K562 (cell line): Measurements from ENCODE around the gene MTG1. TPM values are rescaled to one million over a fixed set of nuclear protein-coding genes. Genes with fewer than 3 reads are reported as not detected.

Source experiments
- ATAC-seq: fragments of 200-7000 bp; cut with Tn5 transposase; 3 replicates; pipeline ENCODE4 v1.9.1; 2020; ENCODE audit warnings: moderate library complexity
- BruUV-seq: library from RNA; stranded (reverse); fragments of 400-500 nt; replicated peaks from 2 replicates; lab custom pipeline; 2021; lab: Mats Ljungman, UMichigan
- CTCF ChIA-PET: fragments of 300-600 bp; formaldehyde crosslinking; extraction: SDS; loops from one replicate; lab custom pipeline; 2021; ENCODE audit warnings: low intra/inter-chr PET ratio; lab: Yijun Ruan, JAX
- POLR2A ChIA-PET: fragments of 300-600, 350-650 bp; sonication (Branson Sonifier 250); formaldehyde crosslinking; extraction: SDS; loops from one replicate; lab custom pipeline; 2021; ENCODE audit warnings: antibody characterized with exemption, inconsistent platforms; lab: Yijun Ruan, JAX
- DNase-seq, 4 experiments: peaks; one replicate each; pipeline versions ENCODE4 v3.0.0 to v3.0.0-alpha.2; 2011 to 2018; ENCODE audit warnings: low spot score in 3 of 4, mixed read lengths in 3 of 4; ENCODE audit errors: extremely low read depth in 1 of 4
- FAIRE-seq: peaks from 2 replicates; lab custom pipeline; 2011; peaks lifted over from hg19 to GRCh38; lab: Jason Lieb, UNC
- H2AFZ ChIP-seq: 2 replicates; pipeline ENCODE4 v1.6.0; 2011; ENCODE audit warnings: low read depth, low read length, control low read depth, inconsistent platforms
- H3K27ac ChIP-seq: fragments of 200-600 bp; 3 replicates; pipeline ENCODE4 v1.8.0; 2011; ENCODE audit warnings: low read depth, mild to moderate bottlenecking, control low read depth, inconsistent platforms, low read length, moderate library complexity, mixed read lengths; ENCODE audit errors: extremely low read depth
- H3K27me3 ChIP-seq, 2 experiments: fragments of 300-600 bp in 1 of 2; 2 replicates in 1 of 2; 3 replicates in 1 of 2; pipeline versions ENCODE4 v1.6.0 to v1.8.0; 2011; ENCODE audit warnings: inconsistent platforms in 2 of 2, low read length in 2 of 2, mild to moderate bottlenecking in 1 of 2, mixed read lengths in 1 of 2, moderate library complexity in 1 of 2; ENCODE audit not compliant: control insufficient read depth in 2 of 2, insufficient read depth in 2 of 2
- H3K36me3 ChIP-seq: fragments of 300-600 bp; 3 replicates; pipeline ENCODE4 v1.8.0; 2011; ENCODE audit warnings: mild to moderate bottlenecking, low read length, inconsistent platforms; ENCODE audit not compliant: control insufficient read depth, insufficient read depth
- H3K4me1 ChIP-seq, 2 experiments: fragments of 200-600 bp in 1 of 2; replicated peaks in 1 of 2; 2 replicates in 1 of 2; 3 replicates in 1 of 2; pipeline versions ENCODE4 v1.5.1 to v1.8.0; 2011; ENCODE audit warnings: inconsistent platforms in 2 of 2, low read length in 2 of 2, mild to moderate bottlenecking in 1 of 2, mixed read lengths in 1 of 2, moderate library complexity in 1 of 2; ENCODE audit not compliant: control insufficient read depth in 2 of 2, insufficient read depth in 2 of 2
- H3K4me2 ChIP-seq: 2 replicates; pipeline ENCODE4 v1.6.1; 2011; ENCODE audit warnings: low read length, control low read depth, inconsistent platforms, mixed read lengths; ENCODE audit not compliant: insufficient read depth
- H3K4me3 ChIP-seq: fragments of 200-600 bp; sonication (generic), shearing (Covaris generic); 2 replicates; pipeline ENCODE4 v1.5.1; 2016; ENCODE audit warnings: control low read depth, inconsistent platforms
- H3K79me2 ChIP-seq: fragments of 200-600 bp; 3 replicates; pipeline ENCODE4 v1.8.0; 2011; ENCODE audit warnings: low read length, inconsistent platforms; ENCODE audit not compliant: control insufficient read depth, insufficient read depth
- H3K9ac ChIP-seq, 2 experiments: 2 replicates each; pipeline versions ENCODE4 v1.6.0 to v1.6.1; 2011; ENCODE audit warnings: low read depth in 2 of 2, low read length in 2 of 2, control low read depth in 1 of 2, inconsistent platforms in 1 of 2, mild to moderate bottlenecking in 1 of 2, mixed read lengths in 1 of 2; ENCODE audit not compliant: insufficient read depth in 1 of 2
- H3K9me1 ChIP-seq: one replicate; pipeline ENCODE4 v1.6.0; 2011; ENCODE audit warnings: inconsistent platforms, mild to moderate bottlenecking, low read length, moderate library complexity; ENCODE audit not compliant: control insufficient read depth, insufficient read depth
- H3K9me3 ChIP-seq: replicated peaks from 2 replicates; pipeline ENCODE4 v1.5.1; 2011; ENCODE audit warnings: low read depth, low read length, inconsistent platforms; ENCODE audit not compliant: control insufficient read depth, insufficient read depth
- H4K20me1 ChIP-seq: replicated peaks from 2 replicates; pipeline ENCODE4 v1.6.1; 2011; ENCODE audit warnings: low read length, inconsistent platforms, mixed read lengths; ENCODE audit not compliant: control insufficient read depth, insufficient read depth
- ARID3B ChIP-seq: fragments of 250-450 bp; sonication (Bioruptor Pico); IDR thresholded peaks from 2 replicates; pipeline ENCODE4 v1.4.0; 2020; ENCODE audit warnings: borderline replicate concordance
- CBFA2T2 ChIP-seq: fragments of 450-650 bp; conservative IDR thresholded peaks from 2 replicates; pipeline ENCODE4 v1.6.1; 2017; ENCODE audit warnings: mild to moderate bottlenecking
- CBX3 ChIP-seq, 2 experiments: IDR thresholded peaks; 1 replicate in 1 of 2; 2 replicates in 1 of 2; pipeline ENCODE4 v1.6.1; 2012; ENCODE audit warnings: inconsistent platforms in 2 of 2, low read length in 2 of 2, borderline replicate concordance in 1 of 2, control low read depth in 1 of 2
- CEBPG ChIP-seq, 3 experiments: fragments of 200-800 bp in 1 of 3; sonication (Bioruptor generic) in 1 of 3; sonication (generic) in 1 of 3; formaldehyde crosslinking in 1 of 3; IDR thresholded peaks in 2 of 3; conservative IDR thresholded peaks in 1 of 3; 2 replicates each; pipeline versions ENCODE4 v1.6.1 to v1.8.0; 2016 to 2022; ENCODE audit warnings: missing compliant biosample characterization in 2 of 3, missing genetic modification characterization in 2 of 3, mild to moderate bottlenecking in 1 of 3, missing genetic modification reagents in 1 of 3
- ERF ChIP-seq: fragments of 450-650 bp; formaldehyde crosslinking; IDR thresholded peaks from 2 replicates; pipeline ENCODE4 v1.4.0; 2020; ENCODE audit warnings: mild to moderate bottlenecking, mixed read lengths
- NFXL1 ChIP-seq: fragments of 450-650 bp; formaldehyde crosslinking; IDR thresholded peaks from 2 replicates; pipeline ENCODE4 v1.4.0; 2021; ENCODE audit warnings: mild to moderate bottlenecking
- SETDB1 ChIP-seq: IDR thresholded peaks from one replicate; pipeline ENCODE4 v1.6.1; 2012; ENCODE audit warnings: low read length, control low read depth, inconsistent platforms
- TRIM28 ChIP-seq: fragments of 450-650 bp; IDR thresholded peaks from 2 replicates; pipeline ENCODE4 v1.6.1; 2017
- ZNF175 ChIP-seq: fragments of 200-800 bp; sonication (Bioruptor generic); IDR thresholded peaks from 2 replicates; pipeline ENCODE4 v1.6.1; 2016; ENCODE audit warnings: low read depth, mild to moderate bottlenecking, missing genetic modification characterization, missing compliant biosample characterization
- ZNF280A ChIP-seq: fragments of 450-650 bp; IDR thresholded peaks from 2 replicates; pipeline ENCODE4 v1.6.1; 2018; ENCODE audit warnings: mild to moderate bottlenecking, low read depth; ENCODE audit not compliant: partially characterized antibody
- WGBS: fragments of 100-300 bp; shearing (Covaris generic); methylation state at CpG from one replicate; pipeline ENCODE4 v1.1.6; 2016; ENCODE audit warnings: low coverage, mixed read lengths; ENCODE audit not compliant: insufficient coverage; ENCODE audit errors: missing lambda C conversion rate; 5-methylcytosine and 5-hydroxymethylcytosine counted together
- in situ Hi-C: fragments of 300-500 bp; cut with MboI; formaldehyde crosslinking; loops from 4 replicates; pipeline ENCODE4 v1.15.0; 2018; ENCODE audit warnings: inconsistent platforms, mixed read lengths
- intact Hi-C: fragments of 100-400 bp; cut with micrococcal nuclease; formaldehyde crosslinking; loops from 2 replicates; pipeline ENCODE4 v1.14.2; 2022
- polyA plus RNA-seq, 8 experiments: library from polyadenylated mRNA; depleted of rRNA in 4 of 8; stranded (reverse) in 5 of 8; unstranded in 3 of 8; fragments of >200 nt; fragmentation: Nextera tagmentation in 2 of 8; fragmentation: Illumina TruSeq in 1 of 8; extraction: Ambion mirVana in 2 of 8; extraction: Trizol in 1 of 8; gene quantifications; 2 replicates each; pipeline versions ENCODE4 v1.2.1 to v1.2.3, GENCODE V29; 2011 to 2014; ENCODE audit warnings: inconsistent platforms in 1 of 8, missing spikeins in 1 of 8
- total RNA-seq, 7 experiments: library from RNA; depleted of rRNA in 6 of 7; stranded (reverse); fragments of >200 nt in 6 of 7; fragmentation: Illumina TruSeq in 2 of 7; extraction: Trizol in 2 of 7; gene quantifications; 2 replicates each; pipeline versions ENCODE4 v1.2.1 to v1.2.3, GENCODE V29; 2011 to 2021; ENCODE audit warnings: low replicate concordance in 1 of 7

Gene MTG1
- total and polyA plus RNA-seq, 9 of the 15 experiments (the other 6 are each of a cell fraction or from before 2014, with no cell fraction given) = 2.8 to 28.2 (median 15.4) TPM

GRCh38 chr10:133405844-133406527 is 12.0 kb downstream of the MTG1 start (continued):
- TF ChIP-seq CEBPG (CRISPR knock-in tag; IDR thresholded peaks at IDR 0.05) (no peak), CEBPG (tag; conservative IDR thresholded peaks at IDR 0.05 in 1 of 2, IDR thresholded peaks at IDR 0.05 in 1 of 2) (no peak), ERF (CRISPR knock-in tag) (no peak)
- TF ChIP-seq, all 486 proteins: peak for 0

GRCh38 chr10:133411523-133412380 is 17.8 kb downstream of the MTG1 start:
- ATAC-seq = no peak
- CTCF ChIA-PET = no interaction called here
- Histone ChIP-seq H3K4me1 (no peaks in the 10 kb centered on the region), H3K27me3 (no peaks in the 10 kb centered on the region)
- DNase-seq = no peak
- 0 out of 3 replicates have a peak, but pooled peaks of 1 of the 2 experiments have one; percentile 31 for TF ChIP-seq CBX3 (IDR thresholded peaks at IDR 0.05; ENCODE audit: borderline replicate concordance in 1 of 2, low read length in 2 of 2)
- TF ChIP-seq ARID3B (CRISPR knock-in tag) = no peak
- TF ChIP-seq NFXL1 (CRISPR knock-in tag) = no peak
- TF ChIP-seq CBFA2T2 = no peak
- TF ChIP-seq ZNF175 (CRISPR knock-in tag) = no peak
- peak; percentile 72; the same call in 1 of the 2 replicates for TF ChIP-seq TRIM28
- TF ChIP-seq SETDB1 = no peak
- TF ChIP-seq ZNF280A = peak; percentile 66
- TF ChIP-seq, all 486 proteins: peak for 3
- no peak overlapping the region for H3K9ac ChIP-seq
- in situ Hi-C loops (no loop called here), intact Hi-C loops (no loop called here)
- peaks cover 18% of the 10 kb centered on the region for H3K79me2 ChIP-seq
- no peaks in the 10 kb centered on the region for H3K9me1 ChIP-seq
- no peak overlapping the region for H3K27ac ChIP-seq
- H4K20me1 ChIP-seq = no peaks in the 10 kb centered on the region
- peaks cover 7% of the 10 kb centered on the region; the same call in 1 of the 2 replicates for H3K9me3 ChIP-seq
- peaks cover 45% of the 10 kb centered on the region; the same call in 1 of the 3 replicates for H3K36me3 ChIP-seq
- no peak overlapping the region for H3K4me2 ChIP-seq
- 95% methylated on average over 7 of the region's 7 CpGs for WGBS
- no peak overlapping the region for H3K4me3 ChIP-seq
- no TSS peak for BruUV-seq
- POLR2A ChIA-PET = interaction anchor here (0.7 kb wide), 1 partner anchor 30 kb away, joined by 3 read pairs; no protein-coding TSS in a partner anchor
- no peak overlapping the region for H2AFZ ChIP-seq
- FAIRE-seq = no peak
